Glutamatergic neuron (in vitro differentiated cells): ENCODE measurements around the gene EZR. TPM values are rescaled to one million over a fixed set of nuclear protein-coding genes. Genes with fewer than 3 reads are reported as not detected.

ENCODE experiments used
- DNase-seq: peaks from one replicate; pipeline ENCODE4 v3.0.0; 2022
- H3K27ac Mint-ChIP-seq: one replicate; pipeline ENCODE4 v1.8.0; 2020; ENCODE audit warnings: mild to moderate bottlenecking, mixed read lengths, inconsistent platforms; ENCODE audit not compliant: unreplicated experiment
- H3K27me3 Mint-ChIP-seq: one replicate; pipeline ENCODE4 v1.8.0; 2020; ENCODE audit warnings: mild to moderate bottlenecking, moderate library complexity, mixed read lengths, inconsistent platforms; ENCODE audit not compliant: unreplicated experiment
- H3K36me3 Mint-ChIP-seq: one replicate; pipeline ENCODE4 v1.8.0; 2020; ENCODE audit warnings: mild to moderate bottlenecking, mixed read lengths, inconsistent platforms; ENCODE audit not compliant: unreplicated experiment
- H3K4me1 Mint-ChIP-seq: one replicate; pipeline ENCODE4 v1.8.0; 2020; ENCODE audit warnings: mild to moderate bottlenecking, low read depth, mixed read lengths, inconsistent platforms; ENCODE audit not compliant: unreplicated experiment
- H3K4me3 Mint-ChIP-seq: one replicate; pipeline ENCODE4 v1.8.0; 2020; ENCODE audit warnings: mild to moderate bottlenecking, mixed read lengths, inconsistent platforms; ENCODE audit not compliant: unreplicated experiment
- H3K9me3 Mint-ChIP-seq: one replicate; pipeline ENCODE4 v1.8.0; 2020; ENCODE audit warnings: mild to moderate bottlenecking, moderate library complexity, mixed read lengths, inconsistent platforms; ENCODE audit not compliant: unreplicated experiment
- CTCF ChIP-seq: fragments of 200-600 bp; sonication (generic); IDR thresholded peaks from one replicate; pipeline ENCODE4 v1.5.0; 2021; ENCODE audit not compliant: partially characterized antibody, unreplicated experiment
- microRNA-seq: library from miRNA; unstranded; fragments of <30 nt; microRNA quantifications from one replicate; pipeline ENCODE4, GENCODE V29; 2020; ENCODE audit not compliant: unreplicated experiment
- total RNA-seq: library from RNA; stranded (reverse); fragmentation: NEBNext Ultra II Directional; extraction: Animal tissue kit (Norgen Biotek cat#: 25700); gene quantifications from one replicate; pipeline ENCODE4 v1.2.1, GENCODE V29; 2021; ENCODE audit not compliant: unreplicated experiment

EZR gene
- total RNA-seq, 1 donor from 2014 or later, result 272 TPM

- Mint-ChIP-seq H3K27me3 (no peaks in the 10 kb centered on the region), H3K4me3 (no peak overlapping the region), H3K36me3 (peaks cover 3% of the 10 kb centered on the region), H3K27ac (no peak overlapping the region), H3K9me3 (peaks cover 6% of the 10 kb centered on the region), H3K4me1 (peaks cover 27% of the 10 kb centered on the region)
- DNase-seq, result no peak
- TF ChIP-seq CTCF, result no peak
These were observed 101.5 kb downstream of the EZR start for GRCh38 chr6:158717341-158718330.

Small RNA genes within 50 kb of the gene (microRNA-seq; reads per million reads assigned to microRNA genes)
- gene MIR3918, result 2.2 reads per million, percentile 14 among the genes with 10 or more reads in this experiment

Other genes with a start within 250 kb of the EZR start
- 261 TPM for gene DYNLT1, start 174.6 kb downstream of the EZR start, total RNA-seq
- gene SYTL3, start 169.3 kb downstream of the EZR start, total RNA-seq, result 2.8 TPM
- gene RSPH3, start 180.8 kb upstream of the EZR start, total RNA-seq, result 4.6 TPM
- not detected for gene TAGAP, start 225.6 kb upstream of the EZR start, total RNA-seq